HG02943 (cell line): ENCODE data around the gene MBD3L5.
"Not testable (repeated sequence)": the region's sequence is repeated elsewhere in the genome, so short reads cannot be mapped to it uniquely, and the experiment has no call there.

Source experiments
- ATAC-seq: cut with Tn5 transposase; IDR thresholded peaks from one replicate; pipeline ENCODE4 v1.9.1; 2021; ENCODE audit warnings: mild to moderate bottlenecking, low read depth, moderate library complexity; ENCODE audit not compliant: unreplicated experiment

MBD3L5 gene

DNA sequence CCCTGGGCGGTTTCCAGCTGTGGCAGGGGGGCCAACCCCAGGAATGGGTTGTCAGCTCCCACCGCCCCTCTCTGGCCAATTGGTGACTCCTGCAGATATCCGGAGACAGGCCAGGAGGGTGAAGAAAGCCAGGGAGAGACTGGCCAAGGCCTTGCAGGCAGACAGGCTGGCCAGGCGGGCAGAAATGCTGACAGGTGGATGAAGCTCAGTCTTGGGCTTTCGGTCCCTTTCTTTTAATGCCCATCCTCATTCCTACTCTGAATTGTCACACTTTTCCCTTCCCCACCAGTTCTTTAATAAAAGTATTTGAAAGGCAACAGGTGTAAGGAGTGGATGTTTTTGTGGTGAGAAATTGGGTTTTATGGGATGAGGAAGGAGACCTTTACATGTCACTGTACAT is 21.0 kb downstream of the MBD3L5 start:
- not testable (repeated sequence) for ATAC-seq

DNA sequence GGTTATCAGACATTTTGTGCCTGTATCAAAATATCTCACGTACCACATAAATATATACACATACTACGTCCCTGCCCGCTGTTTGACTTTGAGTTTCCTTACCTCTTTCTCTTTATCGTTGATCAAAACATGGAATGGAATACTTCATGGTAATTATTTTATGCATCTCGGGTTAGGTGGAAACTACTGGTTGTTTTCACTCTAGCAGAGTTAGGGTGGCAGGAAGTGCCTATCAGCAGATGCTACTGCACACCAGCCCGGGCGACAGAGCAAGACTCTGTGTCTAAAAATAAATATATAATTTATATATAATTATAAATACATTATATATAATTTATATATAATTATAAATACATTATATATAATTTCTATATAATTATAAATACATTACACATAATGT is 22.5 kb downstream of the MBD3L5 start:
- not testable (repeated sequence) for ATAC-seq

DNA sequence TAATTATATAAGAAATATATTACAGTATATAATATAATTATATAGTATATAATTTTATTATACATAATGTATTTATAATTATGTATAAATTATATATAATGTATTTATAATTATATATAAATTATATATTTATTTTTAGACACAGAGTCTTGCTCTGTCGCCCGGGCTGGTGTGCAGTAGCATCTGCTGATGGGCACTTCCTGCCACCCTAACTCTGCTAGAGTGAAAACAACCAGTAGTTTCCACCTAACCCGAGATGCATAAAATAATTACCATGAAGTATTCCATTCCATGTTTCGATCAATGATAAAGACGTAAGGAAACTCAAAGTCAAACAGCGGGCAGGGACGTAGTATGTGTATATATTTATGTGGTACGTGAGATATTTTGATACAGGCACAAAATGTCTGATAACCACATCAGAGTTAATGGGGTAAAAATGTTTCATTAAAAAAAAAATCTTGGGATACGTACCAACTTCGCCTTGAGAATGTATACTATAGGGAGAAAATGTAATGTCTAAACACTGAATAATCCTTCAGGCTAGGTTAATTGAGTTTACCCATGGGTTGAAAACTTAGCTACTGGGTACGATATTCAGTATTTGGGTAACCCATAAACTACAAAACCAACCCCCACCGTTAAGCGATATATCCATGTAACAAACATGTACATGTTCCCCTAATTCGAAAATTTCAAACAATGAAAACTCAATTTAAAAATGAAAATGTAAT is 24.4 kb downstream of the MBD3L5 start:
- ATAC-seq = not testable (repeated sequence)

DNA sequence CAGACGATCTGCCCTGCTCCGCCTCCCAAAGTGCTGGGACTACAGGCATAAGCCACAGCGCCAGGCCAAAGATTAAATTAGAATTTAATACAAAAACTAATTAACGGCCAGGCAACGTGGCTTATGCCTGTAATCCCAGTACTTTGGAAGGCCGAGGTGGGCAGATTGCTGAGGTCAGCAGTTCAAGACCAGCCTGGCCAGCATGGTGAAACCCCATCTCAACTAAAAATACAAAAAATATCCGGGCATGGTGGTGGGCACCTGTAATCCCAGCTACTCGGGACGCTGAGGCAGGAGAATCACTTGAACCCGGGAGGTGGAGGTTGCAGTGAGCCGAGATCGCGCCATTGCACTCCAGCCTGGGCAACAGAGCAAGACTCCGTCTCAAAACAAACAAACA is 25.3 kb downstream of the MBD3L5 start:
- not testable (repeated sequence) for ATAC-seq

DNA sequence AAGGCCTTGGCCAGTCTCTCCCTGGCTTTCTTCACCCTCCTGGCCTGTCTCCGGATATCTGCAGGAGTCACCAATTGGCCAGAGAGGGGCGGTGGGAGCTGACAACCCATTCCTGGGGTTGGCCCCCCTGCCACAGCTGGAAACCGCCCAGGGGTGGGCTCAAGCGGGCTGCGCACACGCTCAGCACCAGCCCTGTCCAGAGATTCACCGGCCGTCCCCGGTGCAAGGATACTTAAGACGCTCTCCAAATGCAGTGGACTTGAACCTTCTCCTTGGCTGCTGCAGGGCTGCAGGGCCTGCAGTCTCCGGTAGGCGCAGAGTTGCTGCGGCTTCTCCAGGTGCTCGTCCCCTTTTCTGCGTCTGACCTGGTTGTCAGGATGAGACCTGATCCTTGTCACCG is 26.0 kb downstream of the MBD3L5 start:
- ATAC-seq = not testable (repeated sequence)

DNA sequence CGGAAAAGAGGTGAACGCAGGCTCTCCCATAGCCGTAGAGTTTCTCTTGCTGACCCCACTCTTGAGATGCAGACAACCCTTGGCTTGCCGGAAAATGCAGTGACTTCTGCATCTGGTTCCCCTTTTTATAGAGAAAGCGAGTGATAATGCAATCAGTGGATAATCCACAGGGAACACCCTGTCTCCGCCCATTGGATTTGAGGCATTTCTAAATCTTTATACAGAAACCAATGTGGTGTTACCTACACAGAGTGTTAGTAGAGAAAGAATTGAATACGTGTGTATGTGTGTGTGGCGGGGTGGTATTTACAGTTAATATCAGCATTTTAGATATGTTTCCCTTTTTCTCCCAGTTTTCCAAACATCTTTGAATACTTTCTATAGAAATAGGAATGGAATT is 28.2 kb downstream of the MBD3L5 start, which contains the start of gene MBD3L3:
MBD3L3 (minus strand) TSS at position 101 of the 400 bp plus-strand sequence; CDS start at position 30, 71 bp downstream.
- ATAC-seq = not testable (repeated sequence)

DNA sequence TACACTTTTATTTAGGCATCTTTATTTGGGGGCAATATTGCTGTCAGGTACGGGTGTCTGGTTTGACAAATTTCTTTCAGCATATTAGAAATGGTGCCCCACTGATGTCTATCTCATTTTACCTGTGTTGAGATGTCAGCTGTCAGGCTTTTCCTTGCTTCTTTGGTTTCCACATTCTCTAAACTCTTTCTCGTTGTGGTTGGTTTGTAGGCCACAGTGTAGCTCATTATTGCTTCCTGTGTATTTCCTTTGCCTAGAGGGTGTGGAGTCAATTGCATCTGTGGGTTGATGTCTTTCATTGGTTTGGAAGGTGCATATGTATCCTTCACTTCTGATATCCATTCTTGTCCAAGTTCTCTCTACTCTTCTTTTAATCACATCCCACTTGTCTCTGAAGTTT is 29.6 kb downstream of the MBD3L5 start:
- ATAC-seq = not testable (repeated sequence)

DNA sequence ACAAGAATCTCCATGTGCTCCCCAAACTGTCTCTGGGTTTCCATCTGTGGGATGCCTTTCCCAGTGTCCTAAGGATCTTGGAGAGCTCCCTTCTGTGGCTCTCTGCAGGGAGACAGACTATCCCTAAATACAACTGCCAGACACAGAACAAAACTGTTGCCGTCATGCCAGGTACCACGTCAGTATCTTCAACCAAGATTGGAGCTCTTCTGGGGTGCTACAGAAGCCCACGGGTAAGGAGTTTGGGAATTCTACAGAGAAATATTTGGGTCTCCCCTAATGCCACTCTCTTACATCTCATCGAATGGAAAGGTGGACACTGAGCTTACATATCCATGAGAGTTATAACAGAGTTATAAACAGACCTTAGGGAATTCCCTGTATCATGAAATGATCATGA is 33.0 kb downstream of the MBD3L5 start:
- no peak for ATAC-seq

DNA sequence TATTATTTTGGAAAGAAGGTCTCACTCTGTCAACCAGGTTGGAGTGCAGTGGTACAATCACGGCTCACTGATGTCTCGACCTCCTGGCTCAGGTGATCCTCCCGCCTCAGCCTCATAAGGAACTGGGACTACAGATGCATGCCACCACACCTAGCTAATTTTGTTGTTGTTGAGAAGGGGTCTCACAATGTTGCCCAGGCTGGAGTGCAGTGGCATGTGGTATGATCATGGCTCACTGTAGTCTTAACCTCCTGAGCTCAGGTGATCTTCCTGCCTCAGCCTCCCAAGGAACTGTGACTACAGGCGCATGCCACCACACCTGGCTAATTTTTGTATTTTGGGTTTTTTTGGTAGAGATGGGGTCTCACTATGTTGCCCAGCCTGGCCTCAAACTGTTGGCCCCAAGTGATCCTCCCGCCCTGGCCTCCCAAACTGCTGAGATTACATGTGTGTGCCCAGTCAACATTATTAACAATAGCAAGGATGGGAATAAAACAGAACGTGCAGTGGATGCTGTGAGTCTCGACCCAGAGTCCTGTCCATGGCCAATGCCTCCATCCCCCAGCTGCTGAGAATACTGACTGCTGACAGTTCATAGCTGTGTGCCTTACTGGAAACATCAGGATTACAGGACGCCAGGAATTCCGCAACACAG is 33.5 kb downstream of the MBD3L5 start:
- ATAC-seq = no peak

DNA sequence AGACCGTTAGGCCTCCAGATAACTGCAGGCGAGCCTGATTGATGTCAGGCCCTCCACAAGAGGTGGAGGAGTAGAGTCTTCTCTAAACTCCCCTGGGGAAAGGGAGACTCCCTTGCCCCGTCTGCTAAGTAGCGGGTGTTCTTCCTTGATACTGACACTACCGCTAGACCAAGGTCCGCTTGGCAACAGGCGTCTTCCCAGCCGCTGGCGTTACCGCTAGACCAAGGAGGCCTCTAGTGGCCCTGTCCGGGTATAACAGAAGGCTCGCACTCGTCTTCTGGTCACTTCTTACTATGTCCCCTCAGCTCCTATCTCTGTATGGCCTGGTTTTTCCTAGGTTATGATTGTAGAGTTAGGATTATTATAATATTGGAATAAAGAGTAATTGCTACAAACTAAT is 36.7 kb downstream of the MBD3L5 start:
- not testable (repeated sequence) for ATAC-seq

DNA sequence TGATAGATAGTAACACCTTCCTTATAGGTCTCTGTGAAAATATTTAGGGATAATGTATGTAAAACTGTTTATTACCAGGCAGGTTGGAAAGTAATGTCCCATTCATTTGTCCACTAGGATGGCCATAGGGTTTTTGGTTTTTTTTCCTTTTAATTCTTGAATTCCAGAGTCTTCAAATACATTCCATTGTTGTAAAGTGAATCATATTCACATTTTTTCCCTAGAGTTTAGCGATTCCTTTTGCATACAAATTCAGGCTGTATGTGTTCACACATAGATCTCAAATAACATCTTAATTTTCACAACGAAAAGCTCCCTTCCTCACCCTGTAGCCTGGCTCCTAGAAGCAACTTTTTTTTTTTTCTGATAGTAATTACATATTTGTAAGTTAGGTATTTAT is 37.3 kb downstream of the MBD3L5 start:
- no peak for ATAC-seq

DNA sequence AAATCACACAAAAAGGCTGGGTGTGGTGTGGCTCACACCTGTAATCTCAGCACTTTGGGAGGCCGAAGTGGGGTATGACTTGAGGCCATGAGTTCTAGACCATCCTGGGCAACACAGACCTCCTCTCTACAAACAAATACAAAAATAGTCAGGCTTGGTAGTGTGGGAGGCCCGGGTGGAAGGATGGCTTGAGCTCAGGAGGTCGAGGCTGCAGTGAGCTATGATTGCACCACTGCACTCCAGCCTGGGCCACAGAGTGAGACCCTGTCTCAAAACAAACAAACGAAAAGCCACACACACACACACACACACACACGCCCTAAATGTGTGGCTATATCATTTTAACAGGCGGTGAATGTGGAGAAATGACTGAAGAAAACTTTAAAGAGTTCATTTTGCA is 38.2 kb downstream of the MBD3L5 start:
- no peak for ATAC-seq

DNA sequence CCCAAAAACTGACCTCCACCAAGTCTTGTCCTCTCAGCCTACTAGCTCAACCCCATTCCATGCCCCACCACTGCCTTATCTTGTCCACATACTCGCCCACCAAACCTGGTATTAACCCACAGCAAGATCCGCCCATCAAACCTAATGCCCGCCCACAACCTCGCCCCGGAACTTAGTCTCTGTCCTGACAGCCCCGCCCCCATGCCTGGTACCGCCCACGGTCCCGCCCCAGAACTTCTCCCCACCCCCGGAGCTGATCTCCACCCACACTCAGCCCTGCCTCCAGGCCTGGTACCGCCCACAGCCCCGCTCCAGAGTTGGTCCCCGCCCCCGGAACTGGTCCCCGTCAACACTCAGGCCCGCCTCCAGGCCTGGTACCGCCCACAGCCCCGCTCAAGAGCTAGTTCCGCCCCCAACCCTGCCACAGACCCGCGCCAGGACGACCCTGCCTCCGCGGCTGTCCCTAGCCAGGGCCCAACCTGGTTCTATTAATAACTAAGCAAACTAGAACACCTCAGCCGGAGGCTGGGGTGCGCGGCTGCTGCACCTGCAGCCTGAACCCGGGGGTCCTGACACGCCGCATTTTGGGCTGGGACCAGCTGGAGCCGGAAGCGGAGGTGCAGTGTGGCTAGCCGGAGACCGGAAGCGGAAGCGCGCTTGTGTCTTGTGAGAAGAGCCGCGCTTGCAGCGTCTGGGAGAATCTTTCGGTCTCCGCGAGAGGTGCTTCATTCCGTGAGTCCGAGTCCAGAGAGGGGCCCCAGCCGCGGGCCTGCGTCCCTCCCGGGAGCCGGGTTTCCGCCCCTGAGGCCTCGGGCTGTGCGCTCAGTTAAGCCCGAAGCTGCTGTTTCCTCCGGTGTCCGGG is 38.9 kb downstream of the MBD3L5 start, which contains the start of gene ZNF557:
ZNF557 (plus strand) TSS at position 662 of the 862 bp plus-strand sequence. CDS start 5,372 bp downstream, outside the sequence.
- ATAC-seq = peak; percentile 93

DNA sequence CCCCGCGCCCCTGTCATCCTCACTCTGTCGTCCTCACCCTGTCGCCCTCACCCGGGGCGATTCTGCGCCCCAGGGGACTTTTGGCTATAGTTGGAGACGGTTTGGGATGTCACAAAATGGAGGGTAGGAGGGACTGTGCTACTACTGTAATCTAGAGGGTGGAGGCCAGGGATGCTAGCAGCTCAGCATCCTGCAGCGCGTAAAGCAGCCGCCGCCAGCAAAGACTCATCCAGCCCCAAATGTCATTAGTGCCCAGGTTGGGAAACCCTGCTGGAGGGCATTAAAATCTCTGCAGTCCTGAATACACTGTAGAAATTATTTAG is 39.5 kb downstream of the MBD3L5 start:
- ATAC-seq = peak; percentile 30

DNA sequence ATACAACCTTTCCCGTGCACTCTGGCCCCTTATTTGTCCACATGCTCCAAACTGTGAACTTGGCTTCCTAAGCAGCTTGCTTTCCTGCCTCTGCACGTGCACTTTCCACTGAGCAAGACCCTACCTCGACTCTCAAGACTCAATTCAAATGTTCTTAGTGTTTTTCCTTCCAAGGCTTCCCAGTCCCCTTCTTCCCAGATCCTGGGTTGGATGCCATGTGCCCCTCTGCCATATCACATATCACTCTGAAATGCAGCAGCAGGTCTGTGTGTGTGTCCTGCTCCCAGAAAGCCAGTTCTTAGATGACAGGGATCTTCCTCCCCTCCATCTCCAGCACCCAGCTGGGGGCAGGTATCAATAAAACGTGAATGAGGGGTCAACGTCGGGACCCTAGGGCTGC is 42.2 kb downstream of the MBD3L5 start:
- ATAC-seq = no peak

DNA sequence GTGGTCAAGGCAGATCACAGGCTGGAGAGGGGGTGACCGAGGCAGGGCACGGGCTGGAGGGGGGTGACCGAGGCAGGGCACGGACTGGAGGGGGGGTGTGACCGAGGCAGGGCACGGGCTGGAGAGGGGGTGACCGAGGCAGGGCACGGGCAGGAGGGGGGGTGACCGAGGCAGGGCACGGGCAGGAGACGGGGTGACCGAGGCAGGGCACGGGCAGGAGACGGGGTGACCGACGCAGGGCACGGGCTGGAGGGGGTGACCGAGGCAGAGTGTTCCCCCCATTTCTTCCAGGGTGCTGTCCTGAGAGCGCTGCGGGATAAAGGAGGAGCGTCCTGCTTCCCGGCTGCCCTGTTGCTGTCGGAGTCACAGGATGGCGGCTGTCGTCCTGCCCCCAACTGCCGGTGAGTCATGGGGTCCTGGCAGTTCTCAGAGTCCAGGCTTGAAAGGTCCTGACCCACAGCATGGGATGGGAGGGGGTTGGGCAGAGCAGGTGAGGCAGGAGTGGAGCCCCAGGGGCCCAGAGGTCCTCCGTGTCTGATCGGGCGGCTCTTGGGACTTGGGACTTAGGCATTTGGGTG is 44.4 kb downstream of the MBD3L5 start:
- no peak for ATAC-seq

DNA sequence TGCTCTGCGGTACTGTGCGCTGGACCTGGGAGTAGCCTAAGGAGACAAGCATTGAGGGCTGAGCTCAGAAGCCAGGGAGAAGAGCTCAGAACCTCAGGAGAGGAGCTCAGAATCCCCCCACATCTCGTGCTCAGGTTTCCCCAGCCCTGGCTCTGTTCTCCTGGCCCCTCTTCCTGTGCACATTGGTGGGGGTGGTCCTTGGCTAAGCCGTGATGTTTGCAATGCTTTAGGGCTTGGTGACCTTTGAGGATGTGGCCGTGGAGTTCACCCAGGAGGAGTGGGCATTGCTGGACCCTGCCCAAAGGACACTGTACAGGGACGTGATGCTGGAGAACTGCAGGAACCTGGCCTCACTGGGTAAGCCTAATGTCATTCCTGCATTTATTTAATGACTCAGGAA is 45.8 kb downstream of the MBD3L5 start:
- ATAC-seq = no peak

DNA sequence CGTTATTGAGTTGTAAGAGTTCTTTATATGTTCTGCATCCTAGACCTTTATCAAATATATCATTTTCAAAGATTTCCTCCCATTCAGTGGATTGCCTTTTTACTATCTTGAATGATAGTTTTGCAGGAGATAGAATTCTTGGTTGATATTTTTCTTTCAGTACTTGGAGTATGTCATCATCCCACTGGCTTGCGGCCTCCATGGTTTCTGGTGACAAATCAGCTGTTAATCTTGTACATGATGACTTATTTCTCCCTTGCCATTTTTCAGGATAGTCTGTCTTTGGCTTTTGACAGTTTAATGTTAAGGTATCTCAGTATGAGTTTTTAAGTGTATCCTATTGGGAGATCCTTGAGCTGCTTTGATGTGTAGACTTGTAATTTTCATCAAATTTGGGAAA is 47.6 kb downstream of the MBD3L5 start:
- ATAC-seq = no peak
